SK-N-MC (cell line): ENCODE measurements around the gene MCC.

Source experiments
- EZH2 ChIP-seq: fragments of 200-600 bp; sonication (generic); IDR thresholded peaks from one replicate; pipeline ENCODE4 v1.6.1; 2017; ENCODE audit warnings: antibody characterized with exemption
- POLR2AphosphoS5 ChIP-seq: IDR thresholded peaks from 2 replicates; pipeline ENCODE4 v1.6.1; 2012; ENCODE audit warnings: mild to moderate bottlenecking, low read depth, low read length, borderline replicate concordance

GRCh38 chr5:113512341-113512740 lies 24.1 kb upstream of the MCC start:
- TF ChIP-seq POLR2AphosphoS5 (no peak), EZH2 (no peak)
